Stimulated activated CD4-positive, alpha-beta T cell treated with anti-CD3 and anti-CD28 coated beads, Interleukin-4, amount 100 ng/mL, for 48 hours (primary cell): ENCODE measurements around the gene PCDHGA4.
"Not testable (repeated sequence)": the region's sequence is repeated elsewhere in the genome, so short reads cannot be mapped to it uniquely, and the experiment has no call there.

Source experiments
- DNase-seq, 2 donors: peaks; one replicate each; pipeline ENCODE4 v3.0.0-alpha.2; 2020; ENCODE audit warnings: low read depth in 2 of 2

Gene PCDHGA4

DNA sequence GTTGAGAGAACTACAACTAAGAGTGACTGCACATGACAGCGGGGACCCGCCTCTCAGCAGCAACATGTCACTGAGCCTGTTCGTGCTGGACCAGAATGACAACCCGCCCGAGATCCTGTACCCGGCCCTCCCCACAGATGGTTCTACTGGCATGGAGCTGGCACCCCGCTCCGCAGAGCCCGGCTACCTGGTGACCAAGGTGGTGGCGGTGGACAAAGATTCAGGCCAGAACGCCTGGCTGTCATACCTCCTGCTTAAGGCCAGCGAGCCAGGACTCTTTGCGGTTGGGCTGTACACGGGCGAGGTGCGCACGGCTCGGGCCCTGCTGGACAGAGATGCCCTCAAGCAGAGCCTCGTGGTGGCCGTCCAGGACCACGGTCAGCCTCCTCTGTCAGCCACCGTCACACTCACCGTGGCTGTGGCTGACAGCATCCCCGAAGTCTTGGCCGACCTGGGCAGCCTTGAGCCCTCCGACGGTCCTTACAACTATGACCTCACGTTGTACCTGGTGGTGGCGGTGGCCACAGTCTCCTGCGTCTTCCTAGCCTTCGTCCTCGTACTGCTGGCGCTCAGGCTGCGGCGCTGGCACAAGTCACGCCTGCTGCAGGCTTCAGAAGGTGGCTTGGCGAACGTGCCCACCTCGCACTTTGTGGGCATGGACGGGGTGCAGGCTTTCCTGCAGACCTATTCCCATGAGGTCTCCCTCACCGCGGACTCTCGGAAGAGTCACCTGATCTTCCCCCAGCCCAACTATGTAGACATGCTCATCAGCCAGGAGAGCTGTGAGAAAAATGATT is 29.8 kb downstream of the PCDHGA4 start:
- DNase-seq: no peak

DNA sequence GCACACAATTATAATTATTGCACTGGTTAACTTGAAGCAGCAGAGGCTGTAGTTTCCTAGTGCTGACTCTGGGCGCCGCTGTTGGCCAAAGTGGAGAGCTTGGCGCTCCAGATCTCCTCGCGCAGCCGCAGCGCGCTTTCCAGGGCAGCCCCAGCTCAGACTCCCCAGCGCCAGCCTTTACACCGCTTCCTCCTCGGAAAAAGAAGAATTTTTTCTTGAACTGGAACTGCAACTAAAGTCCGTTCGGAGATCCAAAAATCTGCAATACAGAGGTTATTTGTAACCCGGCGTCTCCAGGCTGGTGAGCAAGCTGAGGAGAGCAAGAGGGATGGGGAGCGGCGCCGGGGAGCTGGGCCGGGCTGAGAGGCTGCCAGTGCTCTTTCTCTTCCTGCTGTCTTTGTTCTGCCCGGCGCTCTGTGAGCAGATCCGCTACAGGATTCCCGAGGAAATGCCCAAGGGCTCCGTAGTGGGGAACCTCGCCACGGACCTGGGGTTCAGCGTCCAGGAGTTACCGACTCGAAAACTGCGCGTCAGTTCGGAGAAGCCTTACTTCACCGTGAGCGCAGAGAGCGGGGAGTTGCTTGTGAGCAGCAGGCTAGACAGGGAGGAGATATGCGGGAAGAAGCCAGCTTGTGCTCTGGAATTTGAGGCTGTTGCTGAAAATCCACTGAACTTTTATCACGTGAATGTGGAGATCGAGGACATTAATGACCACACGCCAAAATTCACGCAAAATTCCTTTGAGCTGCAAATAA is 32.9 kb downstream of the PCDHGA4 start, which contains the start of gene PCDHGB4:
TSS of gene PCDHGB4 (plus strand) at position 142 of the 755 bp plus-strand sequence. CDS start at position 329, 187 bp downstream.
- not testable (repeated sequence) for DNase-seq

DNA sequence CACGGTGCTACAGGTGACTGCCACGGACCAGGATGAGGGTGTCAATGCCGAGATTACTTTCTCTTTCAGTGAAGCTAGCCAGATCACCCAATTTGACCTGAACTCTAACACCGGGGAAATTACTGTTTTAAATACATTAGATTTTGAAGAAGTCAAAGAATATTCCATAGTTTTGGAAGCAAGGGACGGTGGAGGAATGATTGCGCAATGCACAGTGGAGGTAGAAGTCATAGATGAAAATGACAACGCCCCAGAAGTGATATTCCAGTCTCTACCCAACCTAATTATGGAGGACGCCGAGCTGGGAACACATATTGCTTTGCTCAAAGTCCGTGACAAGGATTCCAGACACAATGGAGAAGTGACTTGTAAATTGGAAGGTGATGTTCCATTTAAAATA is 33.8 kb downstream of the PCDHGA4 start:
- DNase-seq: no peak

DNA sequence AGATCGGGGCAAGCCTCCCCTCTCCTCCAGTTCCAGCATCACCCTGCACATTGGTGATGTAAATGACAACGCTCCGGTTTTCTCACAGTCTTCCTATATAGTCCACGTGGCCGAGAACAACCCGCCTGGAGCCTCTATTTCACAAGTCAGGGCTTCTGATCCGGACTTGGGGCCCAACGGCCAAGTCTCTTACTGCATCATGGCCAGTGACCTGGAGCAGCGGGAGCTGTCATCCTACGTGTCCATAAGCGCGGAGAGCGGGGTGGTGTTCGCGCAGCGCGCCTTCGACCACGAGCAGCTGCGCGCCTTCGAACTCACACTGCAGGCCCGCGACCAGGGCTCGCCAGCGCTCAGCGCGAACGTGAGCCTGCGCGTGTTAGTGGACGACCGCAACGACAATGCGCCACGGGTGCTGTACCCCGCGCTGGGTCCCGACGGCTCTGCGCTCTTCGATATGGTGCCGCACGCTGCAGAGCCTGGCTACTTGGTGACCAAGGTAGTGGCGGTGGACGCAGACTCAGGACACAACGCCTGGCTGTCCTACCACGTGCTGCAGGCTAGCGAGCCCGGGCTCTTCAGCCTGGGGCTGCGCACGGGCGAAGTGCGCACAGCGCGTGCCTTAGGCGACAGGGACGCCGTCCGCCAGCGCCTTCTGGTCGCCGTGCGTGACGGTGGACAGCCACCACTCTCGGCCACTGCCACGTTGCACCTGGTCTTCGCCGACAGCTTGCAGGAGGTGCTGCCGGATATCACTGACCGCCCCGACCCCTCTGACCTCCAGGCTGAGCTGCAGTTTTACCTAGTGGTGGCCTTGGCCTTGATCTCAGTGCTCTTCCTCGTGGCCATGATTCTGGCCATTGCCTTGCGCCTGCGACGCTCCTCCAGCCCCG is 34.6 kb downstream of the PCDHGA4 start:
- no peak for DNase-seq

DNA sequence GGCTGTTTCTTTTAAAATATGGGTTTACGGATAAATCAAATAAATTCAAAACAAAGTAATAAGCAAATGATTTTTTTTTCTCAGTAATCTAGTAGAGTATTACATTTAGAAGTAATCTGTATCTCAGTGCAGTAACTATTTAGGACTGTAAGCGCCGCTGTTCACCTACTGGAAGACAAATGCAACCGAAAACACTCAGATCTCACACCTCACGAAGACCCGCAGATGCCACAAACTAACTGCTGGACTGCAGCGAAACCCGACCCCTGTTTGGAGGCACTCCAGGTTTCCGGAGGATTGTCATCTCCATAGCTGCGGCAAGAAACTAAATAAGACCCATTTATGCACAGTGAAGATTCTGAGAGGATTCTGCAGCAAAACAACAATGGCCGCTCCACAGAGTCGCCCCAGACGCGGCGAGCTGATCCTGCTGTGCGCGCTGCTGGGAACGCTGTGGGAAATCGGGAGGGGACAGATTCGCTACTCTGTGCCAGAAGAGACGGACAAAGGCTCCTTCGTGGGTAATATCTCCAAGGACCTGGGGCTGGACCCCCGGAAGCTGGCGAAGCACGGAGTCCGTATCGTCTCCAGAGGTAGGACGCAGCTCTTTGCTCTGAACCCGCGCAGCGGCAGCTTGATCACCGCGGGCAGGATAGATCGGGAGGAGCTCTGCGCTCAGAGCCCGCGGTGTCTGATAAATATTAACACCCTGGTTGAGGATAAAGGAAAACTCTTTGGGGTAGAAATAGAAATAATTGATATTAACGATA is 37.8 kb downstream of the PCDHGA4 start, which contains the start of gene PCDHGA8:
TSS of gene PCDHGA8 (plus strand) at position 205 of the 770 bp plus-strand sequence. CDS start at position 386, 181 bp downstream.
- DNase-seq: no peak

DNA sequence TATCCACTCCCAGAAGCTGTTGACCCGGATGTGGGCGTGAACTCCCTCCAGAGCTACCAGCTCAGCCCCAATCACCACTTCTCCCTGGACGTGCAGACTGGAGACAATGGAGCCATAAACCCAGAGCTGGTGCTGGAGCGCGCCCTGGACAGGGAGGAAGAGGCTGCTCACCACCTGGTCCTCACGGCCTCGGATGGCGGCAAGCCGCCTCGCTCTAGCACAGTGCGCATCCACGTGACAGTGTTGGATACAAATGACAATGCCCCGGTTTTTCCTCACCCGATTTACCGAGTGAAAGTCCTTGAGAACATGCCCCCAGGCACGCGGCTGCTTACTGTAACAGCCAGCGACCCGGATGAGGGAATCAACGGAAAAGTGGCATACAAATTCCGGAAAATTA is 38.4 kb downstream of the PCDHGA4 start:
- no peak for DNase-seq

DNA sequence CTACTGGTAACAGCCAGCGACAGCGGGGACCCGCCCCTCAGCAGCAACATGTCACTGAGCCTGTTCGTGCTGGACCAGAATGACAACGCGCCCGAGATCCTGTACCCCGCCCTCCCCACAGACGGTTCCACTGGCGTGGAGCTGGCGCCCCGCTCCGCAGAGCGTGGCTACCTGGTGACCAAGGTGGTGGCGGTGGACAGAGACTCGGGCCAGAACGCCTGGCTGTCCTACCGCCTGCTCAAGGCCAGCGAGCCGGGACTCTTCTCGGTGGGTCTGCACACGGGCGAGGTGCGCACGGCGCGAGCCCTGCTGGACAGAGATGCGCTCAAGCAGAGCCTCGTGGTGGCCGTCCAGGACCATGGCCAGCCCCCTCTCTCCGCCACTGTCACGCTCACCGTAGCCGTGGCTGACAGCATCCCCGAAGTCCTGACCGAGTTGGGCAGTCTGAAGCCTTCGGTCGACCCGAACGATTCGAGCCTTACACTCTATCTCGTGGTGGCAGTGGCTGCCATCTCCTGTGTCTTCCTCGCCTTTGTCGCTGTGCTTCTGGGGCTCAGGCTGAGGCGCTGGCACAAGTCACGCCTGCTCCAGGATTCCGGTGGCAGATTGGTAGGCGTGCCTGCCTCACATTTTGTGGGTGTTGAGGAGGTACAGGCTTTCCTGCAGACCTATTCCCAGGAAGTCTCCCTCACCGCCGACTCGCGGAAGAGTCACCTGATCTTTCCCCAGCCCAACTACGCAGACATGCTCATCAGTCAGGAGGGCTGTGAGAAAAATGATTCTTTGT is 39.8 kb downstream of the PCDHGA4 start:
- not testable (repeated sequence) for DNase-seq

DNA sequence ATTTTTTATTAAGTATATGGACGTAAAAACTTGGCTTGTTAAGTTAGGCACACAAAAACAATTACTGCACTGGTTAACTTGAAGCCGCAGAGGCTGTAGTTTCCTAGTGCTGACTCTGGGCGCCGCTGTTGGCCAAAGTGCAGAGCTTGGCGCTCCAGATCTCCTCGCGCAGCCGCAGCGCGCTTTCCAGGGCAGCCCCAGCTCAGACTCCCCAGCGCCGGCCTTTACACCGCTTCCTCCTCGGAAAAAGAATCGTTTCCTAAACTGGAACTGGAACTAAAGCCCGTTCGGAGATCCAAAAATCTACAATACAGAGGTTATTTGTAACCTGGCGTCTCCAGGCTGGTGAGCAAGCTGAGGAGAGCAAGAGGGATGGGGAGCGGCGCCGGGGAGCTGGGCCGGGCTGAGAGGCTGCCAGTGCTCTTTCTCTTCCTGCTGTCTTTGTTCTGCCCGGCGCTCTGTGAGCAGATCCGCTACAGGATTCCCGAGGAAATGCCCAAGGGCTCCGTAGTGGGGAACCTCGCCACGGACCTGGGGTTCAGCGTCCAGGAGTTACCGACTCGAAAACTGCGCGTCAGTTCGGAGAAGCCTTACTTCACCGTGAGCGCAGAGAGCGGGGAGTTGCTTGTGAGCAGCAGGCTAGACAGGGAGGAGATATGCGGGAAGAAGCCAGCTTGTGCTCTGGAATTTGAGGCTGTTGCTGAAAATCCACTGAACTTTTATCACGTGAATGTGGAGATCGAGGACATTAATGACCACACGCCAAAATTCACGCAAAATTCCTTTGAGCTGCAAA is 43.1 kb downstream of the PCDHGA4 start, which contains the start of gene PCDHGB5:
TSS of gene PCDHGB5 (plus strand) at position 192 of the 796 bp plus-strand sequence. CDS start at position 373, 181 bp downstream.
- DNase-seq: not testable (repeated sequence)

DNA sequence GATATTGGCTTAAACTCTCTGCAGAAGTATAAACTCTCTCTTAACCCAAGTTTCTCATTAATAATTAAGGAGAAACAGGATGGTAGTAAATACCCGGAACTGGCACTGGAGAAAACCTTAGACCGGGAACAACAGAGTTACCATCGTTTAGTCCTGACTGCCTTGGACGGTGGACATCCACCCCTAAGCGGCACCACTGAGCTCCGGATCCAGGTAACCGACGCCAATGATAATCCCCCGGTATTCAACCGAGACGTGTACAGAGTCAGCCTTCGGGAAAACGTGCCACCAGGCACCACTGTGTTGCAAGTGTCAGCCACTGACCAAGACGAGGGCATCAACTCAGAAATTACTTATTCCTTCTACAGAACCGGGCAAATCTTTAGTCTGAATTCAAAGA is 43.8 kb downstream of the PCDHGA4 start:
- no peak for DNase-seq

DNA sequence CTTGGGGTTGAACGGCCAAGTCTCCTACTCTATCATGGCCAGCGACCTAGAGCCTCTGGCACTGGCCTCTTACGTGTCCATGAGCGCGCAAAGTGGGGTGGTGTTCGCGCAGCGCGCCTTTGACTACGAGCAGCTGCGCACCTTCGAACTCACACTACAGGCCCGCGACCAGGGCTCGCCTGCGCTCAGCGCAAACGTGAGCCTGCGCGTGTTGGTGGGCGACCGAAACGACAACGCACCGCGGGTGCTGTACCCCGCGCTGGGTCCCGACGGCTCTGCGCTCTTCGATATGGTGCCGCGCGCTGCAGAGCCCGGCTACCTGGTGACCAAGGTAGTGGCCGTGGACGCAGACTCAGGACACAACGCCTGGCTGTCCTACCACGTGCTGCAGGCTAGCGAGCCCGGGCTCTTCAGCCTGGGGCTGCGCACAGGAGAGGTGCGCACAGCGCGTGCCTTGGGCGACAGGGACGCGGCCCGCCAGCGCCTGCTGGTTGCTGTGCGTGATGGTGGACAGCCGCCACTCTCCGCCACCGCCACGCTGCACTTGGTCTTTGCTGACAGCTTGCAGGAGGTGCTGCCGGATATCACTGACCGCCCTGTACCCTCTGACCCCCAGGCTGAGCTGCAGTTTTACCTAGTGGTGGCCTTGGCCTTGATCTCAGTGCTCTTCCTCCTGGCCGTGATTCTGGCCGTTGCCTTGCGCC is 44.9 kb downstream of the PCDHGA4 start:
- no peak for DNase-seq

DNA sequence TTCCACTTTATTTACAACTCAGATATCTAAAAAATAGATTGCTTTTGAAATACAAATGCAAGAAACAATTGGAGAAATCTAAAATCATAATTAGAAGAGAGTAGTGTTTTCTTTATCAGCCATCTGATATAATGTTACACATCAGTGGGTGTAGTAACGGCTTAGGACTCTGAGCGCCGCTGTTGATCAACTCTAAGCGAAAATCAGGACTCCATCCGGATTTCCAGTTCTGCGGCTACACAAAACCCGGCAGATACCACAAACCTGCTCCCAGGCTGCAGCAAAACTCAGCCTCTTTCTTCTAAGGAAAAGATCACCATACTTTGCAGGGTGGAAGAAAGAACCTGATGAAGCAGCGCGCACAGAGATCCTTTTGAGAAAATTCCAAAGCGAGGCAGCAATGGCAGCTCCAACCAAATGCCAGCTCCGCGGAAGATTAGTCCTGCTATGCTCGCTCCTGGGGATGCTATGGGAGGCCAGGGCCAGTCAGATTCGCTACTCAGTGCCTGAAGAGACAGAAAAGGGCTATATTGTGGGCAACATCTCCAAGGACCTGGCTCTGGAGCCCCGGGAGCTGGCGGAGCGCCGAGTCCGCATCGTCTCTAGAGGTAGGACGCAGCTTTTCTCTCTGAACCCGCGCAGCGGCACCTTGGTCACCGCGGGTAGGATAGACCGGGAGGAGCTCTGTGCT is 47.9 kb downstream of the PCDHGA4 start, which contains the start of gene PCDHGA9:
TSS of gene PCDHGA9 (plus strand) at position 226 of the 691 bp plus-strand sequence. CDS start at position 401, 175 bp downstream.
- no peak for DNase-seq

DNA sequence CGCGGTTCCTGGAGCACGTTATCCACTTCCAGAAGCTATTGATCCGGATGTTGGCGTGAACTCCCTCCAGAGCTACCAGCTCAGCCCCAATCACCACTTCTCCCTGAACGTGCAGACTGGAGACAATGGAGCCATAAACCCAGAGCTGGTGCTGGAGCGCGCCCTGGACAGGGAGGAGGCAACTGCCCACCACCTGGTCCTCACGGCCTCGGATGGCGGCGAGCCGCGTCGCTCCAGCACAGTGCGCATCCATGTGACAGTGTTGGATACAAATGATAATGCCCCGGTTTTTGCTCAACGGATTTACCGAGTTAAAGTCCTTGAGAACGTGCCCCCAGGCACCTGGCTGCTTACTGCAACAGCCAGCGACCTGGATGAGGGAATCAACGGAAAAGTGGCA is 48.6 kb downstream of the PCDHGA4 start:
- DNase-seq: no peak
